Stimulated activated naive CD8-positive, alpha-beta T cell treated with anti-CD3 and anti-CD28 coated beads, Interleukin-15, Interleukin-2, amounts not matched to agents 100 U/mL and 50 U/mL, for 24 hours (primary cell): ENCODE results near the gene LINC01488.

Source experiments
- ATAC-seq: fragments of 150-1000 bp; cut with Tn5 transposase; one replicate; pipeline ENCODE4 v1.10.0; 2021
- DNase-seq: peaks from one replicate; pipeline ENCODE4 v3.0.0; 2021

LINC01488 gene

GRCh38 chr11:69481393-69481844 lies at the start of gene LINC01488:
Gene LINC01488 (plus strand): TSS chr11:69481663.
- no peak for DNase-seq

GRCh38 chr11:69431893-69432738 lies 49.3 kb upstream of the LINC01488 start:
- ATAC-seq: no peak

More at GRCh38 chr11:69481393-69481844, at the start of gene LINC01488:
- no peak for ATAC-seq

DNA sequence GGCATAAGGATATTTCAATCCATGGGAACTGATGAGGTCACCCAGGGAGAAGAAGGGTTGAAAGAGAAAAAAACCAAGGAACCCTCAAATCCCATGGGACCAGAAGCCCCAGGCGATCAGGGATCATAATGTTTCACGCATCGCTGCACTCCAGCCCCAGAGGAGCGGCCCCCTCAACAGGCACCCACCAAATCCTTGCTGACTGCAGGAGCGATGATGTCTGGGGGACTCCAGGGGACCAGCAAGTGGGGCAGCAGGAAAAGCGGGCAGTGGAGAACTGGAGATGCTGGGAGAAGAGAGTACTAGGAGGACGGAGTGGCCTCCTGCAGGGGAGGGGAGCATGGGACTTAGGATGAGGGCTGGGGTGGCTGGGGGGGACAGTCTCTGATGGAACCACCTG lies 47.7 kb upstream of the LINC01488 start:
- DNase-seq (no peak), ATAC-seq (no peak)

More at GRCh38 chr11:69431893-69432738, 49.3 kb upstream of the LINC01488 start:
- DNase-seq: no peak

GRCh38 chr11:69434471-69434931 lies 47.0 kb upstream of the LINC01488 start:
- ATAC-seq (no peak), DNase-seq (no peak)

DNA sequence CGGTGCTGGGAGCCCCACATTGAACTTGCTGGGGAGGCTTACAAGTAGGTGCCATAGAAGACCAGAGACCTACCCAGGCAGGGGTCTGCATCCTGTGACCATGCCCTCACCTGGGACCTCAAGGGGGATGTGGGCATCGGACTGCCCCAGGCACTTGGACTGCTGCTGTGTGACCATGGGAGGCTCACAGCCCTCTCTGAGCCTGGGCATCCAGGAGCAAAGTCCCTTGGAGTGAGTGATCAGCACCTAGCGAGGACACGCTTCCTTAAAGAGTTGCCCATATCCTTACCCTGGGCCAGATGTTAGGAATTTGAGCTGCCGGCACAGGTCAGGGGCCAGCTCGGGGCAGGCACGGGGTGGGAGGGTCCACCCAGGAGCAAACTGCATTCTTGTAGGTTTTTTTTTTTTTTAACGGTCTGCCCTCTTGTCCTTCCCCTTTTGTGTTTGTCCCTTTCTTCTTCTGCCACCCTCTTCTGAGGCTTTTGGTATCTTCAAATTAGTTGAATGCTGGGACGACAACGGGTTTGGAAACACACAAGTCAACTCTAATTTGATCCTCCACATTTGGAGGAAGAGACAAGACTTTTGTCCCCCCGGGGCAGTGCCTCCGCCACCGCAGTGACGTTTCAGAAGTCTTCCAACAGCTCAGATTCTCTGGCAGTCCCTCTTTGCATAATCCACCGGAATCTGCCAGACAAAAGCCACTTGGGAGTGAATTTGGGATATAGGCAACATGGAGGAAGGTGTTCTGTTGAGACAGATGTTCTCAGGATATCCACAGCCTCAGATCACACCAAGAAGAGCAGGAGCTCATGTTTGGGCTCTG lies 46.1 kb upstream of the LINC01488 start:
- DNase-seq (no peak), ATAC-seq (no peak)

DNA sequence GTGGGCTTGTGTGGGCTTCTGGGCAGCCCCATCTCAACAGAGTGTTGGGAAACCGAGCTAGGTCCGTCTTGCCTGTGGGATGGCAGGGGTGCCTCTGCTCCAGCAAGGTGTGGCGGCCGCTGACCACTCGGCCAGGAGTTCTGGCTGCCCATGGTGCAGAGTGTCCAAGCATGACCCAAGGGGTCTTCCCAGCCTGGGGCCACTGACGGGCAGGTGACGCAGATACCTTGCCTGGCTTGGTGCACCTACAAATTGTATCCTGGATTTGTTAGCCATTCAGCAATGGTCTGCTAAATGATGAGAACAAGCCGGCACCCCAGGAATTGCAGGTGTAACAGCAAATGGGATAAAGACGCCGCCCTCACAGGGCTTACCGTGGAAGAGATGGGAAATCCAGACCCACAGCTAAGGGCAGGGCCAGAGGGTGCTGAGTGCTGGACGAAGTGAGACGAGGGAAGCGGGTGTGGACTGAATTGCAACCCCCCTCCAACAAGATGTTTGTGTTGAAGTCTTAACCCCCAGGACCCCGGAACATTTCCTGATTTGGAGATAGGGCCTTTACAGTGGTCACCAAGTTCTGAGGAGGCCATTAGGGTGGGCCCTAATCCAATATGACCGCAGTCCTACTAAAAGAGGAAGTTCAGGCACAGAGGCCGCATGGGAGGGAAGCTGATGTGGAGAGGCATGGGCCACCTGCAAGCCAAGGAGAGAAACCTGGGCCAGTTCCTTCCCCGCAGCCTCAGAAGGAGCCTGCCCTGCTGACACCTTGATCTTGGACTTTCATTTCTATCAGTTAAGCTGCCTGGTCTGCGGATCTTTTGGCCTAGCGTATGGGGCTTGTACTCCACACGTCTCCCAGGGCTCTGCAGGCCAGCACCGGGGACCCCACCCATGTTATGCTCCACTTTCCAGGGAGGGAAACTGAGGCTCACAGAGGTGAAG lies 45.2 kb upstream of the LINC01488 start:
- DNase-seq (no peak), ATAC-seq (no peak)

GRCh38 chr11:69437001-69437875 lies 44.2 kb upstream of the LINC01488 start:
- DNase-seq: no peak
- no peak for ATAC-seq

DNA sequence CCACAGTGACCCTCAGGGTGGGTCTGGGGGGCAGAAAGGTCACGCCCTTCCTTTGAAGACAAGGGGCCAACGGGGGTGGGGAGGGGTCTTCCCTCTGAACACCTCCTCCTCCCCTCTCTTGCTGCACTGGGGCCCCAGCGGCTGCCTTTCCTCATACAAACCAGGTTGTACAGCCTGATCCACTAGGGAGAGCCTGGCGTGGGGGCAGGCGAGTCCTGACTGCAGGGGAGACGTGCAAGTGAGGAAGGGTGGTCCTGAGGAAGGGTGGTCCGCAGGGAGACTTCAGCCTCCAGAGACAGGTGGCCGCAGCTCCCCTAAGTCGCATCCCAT lies 43.6 kb upstream of the LINC01488 start:
- DNase-seq (no peak), ATAC-seq (no peak)

DNA sequence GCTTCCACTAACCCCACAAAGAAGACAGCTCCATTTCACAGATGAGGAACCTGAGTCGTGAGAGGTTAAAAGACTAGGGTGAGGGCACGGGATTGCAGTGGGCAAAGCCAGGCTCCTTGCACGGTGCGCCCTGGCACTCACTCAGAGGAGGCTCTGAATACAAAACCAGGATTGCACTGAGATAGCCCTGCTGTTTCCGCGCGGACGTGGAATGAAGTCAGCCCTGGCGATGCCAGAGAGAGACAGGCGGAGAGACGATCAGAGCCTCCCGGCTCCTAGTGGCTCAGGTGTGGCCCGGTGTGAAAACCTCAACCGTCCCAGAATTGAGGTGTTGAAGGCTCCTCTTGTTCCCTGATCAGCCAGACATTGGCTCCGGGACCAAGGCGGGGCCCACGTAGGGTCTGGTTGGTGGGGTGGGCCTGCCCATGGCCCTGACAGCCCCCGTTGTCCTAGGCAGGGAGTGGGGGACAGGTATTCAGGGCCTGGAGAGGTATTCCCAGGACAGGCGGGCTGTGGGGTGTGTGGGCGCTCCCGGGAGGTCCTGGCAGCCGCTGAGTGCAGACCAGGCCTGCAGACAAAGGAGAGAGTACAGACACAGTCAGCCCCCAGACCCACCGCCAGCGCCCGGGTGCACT lies 43.1 kb upstream of the LINC01488 start:
- no peak for DNase-seq
- no peak for ATAC-seq

DNA sequence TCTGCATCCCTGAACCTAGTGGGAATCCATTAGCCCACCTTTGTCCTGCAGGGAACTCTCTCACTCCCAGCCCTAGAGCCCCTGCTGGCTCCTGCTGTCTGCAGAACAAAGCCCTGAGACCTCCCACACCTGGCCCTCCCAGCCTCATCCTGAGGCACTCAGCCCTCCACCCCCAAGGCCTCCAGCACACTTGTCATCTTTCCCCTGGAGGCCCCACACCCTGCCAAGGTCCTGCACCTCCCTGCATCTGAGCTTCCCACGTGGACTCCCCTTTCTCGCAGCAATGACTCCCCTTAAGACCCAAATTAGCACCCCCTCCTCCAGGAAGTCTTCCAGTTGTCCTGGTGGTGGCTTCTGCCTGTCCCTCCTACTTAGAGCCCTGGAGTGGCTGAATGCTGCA lies 42.3 kb upstream of the LINC01488 start:
- no peak for ATAC-seq

GRCh38 chr11:69439651-69440464 lies 41.6 kb upstream of the LINC01488 start:
- ATAC-seq (no peak), DNase-seq (no peak)

More for the DNA sequence above, 42.3 kb upstream of the LINC01488 start:
- DNase-seq: no peak

DNA sequence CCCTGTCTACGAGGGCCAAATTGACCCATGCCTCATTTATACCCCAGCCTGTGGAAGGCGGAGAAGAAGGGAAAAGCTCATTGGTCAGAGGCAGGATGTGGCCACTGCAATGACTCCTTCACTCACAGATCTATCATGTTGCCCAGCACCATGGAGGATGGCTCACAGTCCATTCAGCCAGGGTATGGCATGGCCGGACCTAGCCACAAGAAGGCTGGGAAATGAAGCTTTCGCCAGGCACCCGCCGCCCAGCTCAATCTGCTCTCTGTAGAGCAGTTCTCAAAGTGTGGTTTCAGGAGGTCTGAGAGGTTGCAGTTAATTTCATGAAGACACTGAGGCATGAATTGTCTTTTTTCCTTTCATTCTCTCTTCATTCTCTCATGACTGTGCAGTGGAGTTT lies 40.6 kb upstream of the LINC01488 start:
- ATAC-seq: no peak
- no peak for DNase-seq

DNA sequence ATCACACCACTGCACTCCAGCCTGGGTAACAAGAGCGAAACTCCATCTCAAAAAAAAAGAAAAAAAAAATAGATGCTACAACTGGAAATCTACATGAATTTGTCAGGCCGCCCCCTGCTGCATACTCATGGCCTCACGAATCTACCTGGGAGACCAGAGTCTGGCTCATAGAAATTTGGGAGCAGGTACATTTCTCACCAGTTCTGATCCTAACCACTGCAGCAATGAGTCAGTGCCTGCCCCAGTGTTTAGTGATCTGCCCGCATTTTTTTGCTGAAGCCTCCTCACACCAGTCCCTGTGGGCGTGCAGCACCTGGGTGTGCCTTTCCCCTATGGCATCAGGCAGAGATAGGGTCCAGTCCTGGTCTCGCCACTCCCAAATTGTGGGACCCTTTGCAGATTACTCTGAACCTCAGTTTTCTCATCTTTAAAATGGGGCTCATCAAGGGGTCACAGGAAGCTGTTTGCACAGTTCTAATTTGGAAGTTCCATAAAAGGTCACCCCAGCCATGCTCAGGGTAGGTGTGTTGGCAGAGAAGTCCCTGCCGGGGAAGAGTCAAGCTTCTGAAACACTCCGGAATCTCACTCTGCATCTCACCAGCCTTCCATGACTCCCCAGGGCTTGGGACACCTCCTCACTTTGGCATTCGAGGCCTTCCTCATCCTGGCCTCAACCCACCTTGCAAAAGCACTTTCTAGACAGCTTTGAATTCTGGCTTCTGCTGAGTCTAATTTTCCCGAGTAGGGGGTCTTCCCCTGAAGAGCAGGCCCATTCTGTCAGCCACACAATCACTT lies 39.3 kb upstream of the LINC01488 start:
- ATAC-seq: no peak
- no peak for DNase-seq

GRCh38 chr11:69442807-69443137 lies 38.7 kb upstream of the LINC01488 start:
- no peak for ATAC-seq

DNA sequence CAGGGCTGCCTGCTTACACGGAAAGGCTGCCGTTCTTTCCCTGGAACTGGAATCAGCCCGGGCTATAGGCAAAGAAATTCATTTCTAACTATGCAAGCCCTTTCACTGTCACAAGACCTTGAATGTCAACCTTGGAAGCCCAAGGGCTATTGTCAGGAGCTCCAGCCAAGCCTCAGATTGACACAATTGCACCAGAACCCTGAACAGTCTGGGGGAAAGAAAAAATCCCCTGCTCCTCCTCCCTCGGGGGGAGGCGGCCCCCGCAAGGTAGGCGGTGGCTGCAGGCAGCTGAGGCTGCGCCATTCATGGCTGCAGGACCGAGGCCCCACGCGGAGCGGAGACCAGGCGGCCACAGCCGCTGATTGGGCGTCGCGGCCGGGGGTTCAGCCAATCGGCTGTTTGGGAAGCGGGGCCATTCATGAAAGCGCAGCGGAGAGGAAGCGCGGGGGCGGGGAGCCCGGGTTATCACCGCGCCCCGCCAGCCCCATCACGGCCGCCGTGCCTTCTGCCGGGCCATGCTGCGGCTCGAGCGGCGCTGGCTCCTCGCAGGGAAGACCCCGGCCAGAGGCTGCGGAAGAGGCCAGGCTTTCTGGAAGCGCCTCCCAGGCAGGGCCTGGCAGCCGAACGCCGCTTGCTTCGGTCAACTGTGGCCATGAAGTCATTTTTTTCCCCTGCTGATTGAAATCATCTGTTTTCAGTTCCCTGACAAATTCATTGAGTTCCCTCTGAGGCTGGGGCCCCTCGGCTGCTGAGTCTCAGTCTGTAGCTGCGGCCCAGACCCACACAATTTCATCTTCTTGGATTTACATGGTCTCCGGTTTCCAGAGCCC lies 38.1 kb upstream of the LINC01488 start:
- DNase-seq: peak; percentile 85
- ATAC-seq: peak; percentile 85

More at GRCh38 chr11:69442807-69443137, 38.7 kb upstream of the LINC01488 start:
- peak; percentile 11 for DNase-seq

- no peak for DNase-seq
- no peak for ATAC-seq
These were observed 37.5 kb upstream of the LINC01488 start for GRCh38 chr11:69443968-69444364.

GRCh38 chr11:69444381-69445130 lies 36.9 kb upstream of the LINC01488 start:
- no peak for ATAC-seq

More at GRCh38 chr11:69444381-69445130, 36.9 kb upstream of the LINC01488 start:
- DNase-seq: peak; percentile 22
